ENCODE results near the gene TEX51. TPM values are rescaled to one million over a fixed set of nuclear protein-coding genes. Genes with fewer than 3 reads are reported as not detected.

The TEX51 gene
- total RNA-seq, 2 experiments from 2014 or later: not detected

GRCh38 chr2:126915903-126916302 lies 17.2 kb downstream of the TEX51 start:
- CTCF ChIA-PET: no interaction called here
- no peak for ATAC-seq
- no peak for DNase-seq

DNA sequence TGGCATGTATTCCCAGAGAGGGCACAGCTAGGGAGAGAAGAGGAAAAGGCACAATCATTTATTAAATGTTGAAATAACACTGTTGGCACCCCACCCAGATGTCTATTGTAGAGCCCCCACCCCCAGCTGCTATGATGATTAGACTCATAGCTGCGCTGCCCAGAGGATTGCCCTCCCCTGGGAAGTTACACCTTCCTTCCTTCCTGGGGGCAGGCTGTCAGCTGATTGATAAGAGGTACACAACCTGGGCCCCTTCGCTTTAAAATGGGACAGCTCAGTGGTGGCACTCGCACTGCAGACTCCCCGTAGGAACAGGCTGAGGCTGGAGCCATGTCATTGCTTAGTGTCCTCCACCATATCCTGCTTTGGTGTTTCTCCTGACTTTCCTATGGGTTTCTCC lies 18.1 kb downstream of the TEX51 start:
- H3K27ac Mint-ChIP-seq: no peak overlapping the region
- DNase-seq (no peak), ATAC-seq (no peak)
- no peaks in the 10 kb centered on the region for H3K4me1 Mint-ChIP-seq
- no peaks in the 10 kb centered on the region for H3K9me3 Mint-ChIP-seq (ENCODE audit: low read depth)
- H3K27me3 Mint-ChIP-seq: no peaks in the 10 kb centered on the region
- CTCF ChIA-PET: no interaction called here
- no peaks in the 10 kb centered on the region for H3K36me3 Mint-ChIP-seq
- no peak overlapping the region for H3K4me3 Mint-ChIP-seq

More at GRCh38 chr2:126915903-126916302, 17.2 kb downstream of the TEX51 start:
- Mint-ChIP-seq H3K9me3 (ENCODE audit: low read depth) (no peaks in the 10 kb centered on the region), H3K27me3 (no peaks in the 10 kb centered on the region), H3K4me3 (no peak overlapping the region), H3K27ac (no peak overlapping the region), H3K4me1 (no peaks in the 10 kb centered on the region), H3K36me3 (no peaks in the 10 kb centered on the region)

GRCh38 chr2:126921066-126921465 lies 22.4 kb downstream of the TEX51 start:
- H3K4me1 Mint-ChIP-seq: no peaks in the 10 kb centered on the region
- H3K4me3 Mint-ChIP-seq: no peak overlapping the region
- ATAC-seq: no peak
- H3K27me3 Mint-ChIP-seq: peaks cover 12% of the 10 kb centered on the region
- no peak for DNase-seq
- no peaks in the 10 kb centered on the region for H3K36me3 Mint-ChIP-seq
- no peaks in the 10 kb centered on the region for H3K9me3 Mint-ChIP-seq (ENCODE audit: low read depth)
- H3K27ac Mint-ChIP-seq: no peak overlapping the region
- CTCF ChIA-PET: no interaction called here

DNA sequence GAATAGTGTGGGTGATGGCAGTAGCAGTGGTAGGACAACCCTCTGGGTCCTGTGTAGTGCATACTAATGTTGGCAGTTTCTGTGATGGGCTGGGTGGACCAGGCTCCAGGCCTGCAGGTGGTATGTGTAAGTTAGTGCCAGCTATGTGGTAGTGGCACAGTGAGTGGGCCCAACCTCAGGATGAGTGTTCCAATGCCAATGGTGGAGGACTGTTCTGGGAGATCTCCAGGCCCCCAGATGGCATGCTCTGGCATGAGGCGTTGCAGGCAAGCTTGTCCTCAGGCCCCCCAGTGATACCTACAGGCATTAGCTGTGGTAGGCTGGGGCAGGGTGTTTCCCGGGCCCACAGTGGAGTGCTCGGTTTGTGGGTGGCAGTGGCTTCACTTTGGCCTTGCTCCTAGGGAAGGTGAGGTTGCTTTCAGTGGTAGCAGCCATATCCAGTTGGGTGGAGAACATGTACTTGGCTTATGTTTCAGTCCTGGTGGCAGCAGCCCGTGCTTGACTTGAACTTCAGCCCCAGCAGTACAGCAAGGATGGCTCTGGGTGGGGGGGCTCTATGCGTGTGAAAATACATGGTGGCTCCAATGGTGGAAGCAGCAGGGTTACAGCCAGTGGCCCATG lies 32.4 kb downstream of the TEX51 start:
- DNase-seq: no peak
- Mint-ChIP-seq H3K9me3 (ENCODE audit: low read depth) (no peaks in the 10 kb centered on the region), H3K4me3 (no peak overlapping the region), H3K27me3 (peaks cover 31% of the 10 kb centered on the region), H3K4me1 (no peaks in the 10 kb centered on the region), H3K27ac (no peak overlapping the region), H3K36me3 (no peaks in the 10 kb centered on the region)
- CTCF ChIA-PET: no interaction called here
- no peak for ATAC-seq

GRCh38 chr2:126932529-126932928 lies 33.8 kb downstream of the TEX51 start:
- Mint-ChIP-seq H3K27ac (no peak overlapping the region), H3K9me3 (ENCODE audit: low read depth) (no peaks in the 10 kb centered on the region), H3K4me3 (no peak overlapping the region), H3K4me1 (no peaks in the 10 kb centered on the region), H3K27me3 (peaks cover 31% of the 10 kb centered on the region), H3K36me3 (no peaks in the 10 kb centered on the region)
- no peak for ATAC-seq
- DNase-seq: no peak
- CTCF ChIA-PET: no interaction called here

DNA sequence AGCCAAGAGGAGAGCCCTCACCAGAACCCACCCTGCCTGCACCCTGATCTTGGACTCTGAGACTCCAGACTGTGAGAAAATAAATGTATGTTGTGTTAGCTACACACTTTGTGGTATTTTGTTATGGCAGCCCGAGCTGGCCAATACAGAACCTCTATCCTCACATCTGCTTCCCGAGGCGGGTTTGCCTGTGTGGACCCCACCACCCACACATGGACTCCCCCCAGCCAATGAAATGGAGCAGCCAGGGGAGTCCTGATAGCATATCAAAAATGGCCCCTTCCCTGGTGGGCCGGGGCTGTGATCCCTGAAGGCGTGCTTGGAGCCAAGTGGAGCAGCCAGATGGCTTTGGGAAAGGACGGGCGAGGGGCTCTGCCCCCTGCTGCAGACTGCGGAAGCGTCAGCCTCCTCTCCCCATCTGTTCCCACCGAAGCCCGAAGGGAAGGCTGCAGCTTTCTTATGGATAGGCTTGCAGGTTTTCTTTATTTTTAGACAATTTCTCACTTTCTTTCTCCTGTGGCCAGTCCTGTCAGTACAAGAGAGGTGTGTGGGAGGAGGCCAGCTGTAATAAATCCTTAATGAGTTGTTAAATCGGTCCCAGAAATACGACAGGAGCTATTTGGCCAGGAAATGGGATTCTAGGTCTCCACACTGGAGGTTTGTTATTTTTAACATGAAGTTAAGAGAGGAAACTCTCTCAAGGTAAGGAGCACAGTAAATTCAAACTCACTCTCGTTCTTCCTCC lies 34.4 kb downstream of the TEX51 start:
- Mint-ChIP-seq H3K4me1 (no peaks in the 10 kb centered on the region), H3K27ac (no peak overlapping the region), H3K36me3 (no peaks in the 10 kb centered on the region), H3K4me3 (no peak overlapping the region), H3K27me3 (peaks cover 27% of the 10 kb centered on the region), H3K9me3 (ENCODE audit: low read depth) (no peaks in the 10 kb centered on the region)
- ATAC-seq: no peak
- no peak for DNase-seq
- CTCF ChIA-PET: no interaction called here

DNA sequence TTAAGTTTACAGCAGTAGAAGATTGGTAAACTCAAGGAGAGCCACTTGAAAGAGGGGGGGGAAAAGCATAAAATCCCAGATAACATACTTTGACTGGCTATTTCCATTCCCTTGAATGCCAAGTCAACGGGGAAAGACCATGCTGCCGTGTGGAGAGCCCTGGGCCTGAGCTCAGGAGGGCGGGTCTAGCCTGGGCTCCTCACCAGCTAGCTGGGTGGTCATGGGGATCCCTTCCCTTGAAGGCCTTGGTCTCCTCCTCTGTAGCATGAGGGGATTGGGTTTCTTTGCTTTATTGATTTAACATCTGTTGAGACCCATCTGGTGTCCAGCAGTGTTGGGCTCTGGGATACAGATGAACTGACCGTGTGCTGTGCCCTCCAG lies 35.0 kb downstream of the TEX51 start:
- no peaks in the 10 kb centered on the region for H3K4me1 Mint-ChIP-seq
- no peaks in the 10 kb centered on the region for H3K36me3 Mint-ChIP-seq
- no peak overlapping the region for H3K27ac Mint-ChIP-seq
- no peak for DNase-seq
- peaks cover 29% of the 10 kb centered on the region for H3K27me3 Mint-ChIP-seq
- H3K4me3 Mint-ChIP-seq: no peak overlapping the region
- no peak for ATAC-seq
- H3K9me3 Mint-ChIP-seq (ENCODE audit: low read depth): no peaks in the 10 kb centered on the region
- CTCF ChIA-PET: no interaction called here

GRCh38 chr2:126934809-126935208 lies 36.1 kb downstream of the TEX51 start:
- DNase-seq (no peak), ATAC-seq (no peak)
- Mint-ChIP-seq H3K27me3 (peaks cover 23% of the 10 kb centered on the region), H3K36me3 (no peaks in the 10 kb centered on the region), H3K9me3 (ENCODE audit: low read depth) (no peaks in the 10 kb centered on the region), H3K4me3 (no peak overlapping the region), H3K27ac (no peak overlapping the region), H3K4me1 (no peaks in the 10 kb centered on the region)
- CTCF ChIA-PET: no interaction called here

DNA sequence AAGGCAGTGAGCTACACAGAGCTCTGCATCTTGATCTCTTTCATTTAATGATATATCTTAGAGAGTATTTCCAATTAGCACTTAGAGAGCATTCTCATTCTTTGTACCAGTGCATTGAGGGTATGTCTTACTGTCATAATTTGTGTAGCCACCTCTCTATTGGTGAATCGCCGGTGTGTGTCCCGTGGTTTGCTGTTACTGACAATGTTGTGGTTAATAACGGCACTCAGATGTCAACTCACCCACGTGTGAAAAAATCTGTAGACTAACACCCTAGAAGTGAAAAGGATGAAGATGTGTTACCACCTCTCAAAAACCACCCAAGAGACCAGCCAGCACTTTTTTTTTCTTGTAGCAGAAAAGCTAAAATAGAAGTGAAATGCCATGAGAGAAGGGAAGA lies 37.1 kb downstream of the TEX51 start:
- ATAC-seq (no peak), DNase-seq (no peak)
- H3K4me3 Mint-ChIP-seq: no peak overlapping the region
- H3K27ac Mint-ChIP-seq: no peak overlapping the region
- no peaks in the 10 kb centered on the region for H3K36me3 Mint-ChIP-seq
- H3K4me1 Mint-ChIP-seq: no peaks in the 10 kb centered on the region
- H3K27me3 Mint-ChIP-seq: peaks cover 16% of the 10 kb centered on the region
- H3K9me3 Mint-ChIP-seq (ENCODE audit: low read depth): no peaks in the 10 kb centered on the region
- CTCF ChIA-PET: no interaction called here

GRCh38 chr2:126936219-126936723 lies 37.6 kb downstream of the TEX51 start:
- Mint-ChIP-seq H3K27ac (no peak overlapping the region), H3K4me3 (no peak overlapping the region), H3K9me3 (ENCODE audit: low read depth) (no peaks in the 10 kb centered on the region), H3K36me3 (no peaks in the 10 kb centered on the region), H3K27me3 (peaks cover 16% of the 10 kb centered on the region), H3K4me1 (no peaks in the 10 kb centered on the region)
- CTCF ChIA-PET: no interaction called here
- DNase-seq (no peak), ATAC-seq (no peak)

GRCh38 chr2:126940331-126940730 lies 41.6 kb downstream of the TEX51 start:
- no peak overlapping the region for H3K27ac Mint-ChIP-seq
- H3K4me3 Mint-ChIP-seq: no peak overlapping the region
- ATAC-seq (no peak), DNase-seq (no peak)
- no peaks in the 10 kb centered on the region for H3K9me3 Mint-ChIP-seq (ENCODE audit: low read depth)
- H3K36me3 Mint-ChIP-seq: no peaks in the 10 kb centered on the region
- H3K27me3 Mint-ChIP-seq: peaks cover 17% of the 10 kb centered on the region
- H3K4me1 Mint-ChIP-seq: no peaks in the 10 kb centered on the region
- CTCF ChIA-PET: interaction anchor here (0.9 kb wide), 1 partner anchor 32 kb away, joined by 3 read pairs; no protein-coding TSS in a partner anchor

DNA sequence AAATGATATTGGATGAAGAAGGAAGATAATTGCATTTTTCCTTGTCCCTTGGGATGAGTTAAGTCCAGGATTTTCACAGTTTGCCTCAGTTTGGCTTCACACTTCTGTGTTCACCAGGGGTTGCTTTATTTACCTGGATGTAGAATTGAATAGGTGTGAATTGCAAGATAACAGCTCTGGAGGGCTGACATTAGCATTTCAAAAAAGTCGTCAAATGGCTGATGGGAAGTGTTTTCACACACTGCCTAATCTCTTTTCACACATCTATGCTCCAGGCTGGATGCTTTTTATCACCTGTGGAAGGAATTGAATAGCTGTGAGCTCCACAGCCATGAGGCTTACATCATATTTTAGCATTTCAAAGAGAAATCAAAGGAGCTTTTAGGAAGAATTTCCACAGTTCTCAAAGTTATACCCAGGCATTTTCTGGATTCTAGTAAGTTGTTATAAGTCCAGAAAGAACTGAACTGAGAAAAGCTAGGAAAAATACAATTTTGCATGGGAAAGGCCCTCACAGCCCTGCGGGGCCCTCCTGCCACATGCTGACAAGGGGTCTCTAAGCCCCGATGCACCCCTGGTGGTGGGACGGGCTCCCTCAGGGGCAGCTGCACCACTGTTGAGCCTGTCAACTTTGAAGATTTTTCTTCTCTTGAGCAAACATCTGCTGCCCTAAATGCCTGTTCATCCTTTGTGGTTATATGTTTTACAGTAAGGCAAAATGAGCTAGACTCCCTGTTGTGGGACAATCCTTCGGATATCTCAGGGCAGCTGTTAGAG lies 43.9 kb downstream of the TEX51 start:
- Mint-ChIP-seq H3K36me3 (no peaks in the 10 kb centered on the region), H3K4me3 (no peak overlapping the region), H3K9me3 (ENCODE audit: low read depth) (no peaks in the 10 kb centered on the region), H3K27ac (no peak overlapping the region), H3K27me3 (peaks cover 8% of the 10 kb centered on the region), H3K4me1 (no peaks in the 10 kb centered on the region)
- no peak for DNase-seq
- no peak for ATAC-seq
- CTCF ChIA-PET: no interaction called here

DNA sequence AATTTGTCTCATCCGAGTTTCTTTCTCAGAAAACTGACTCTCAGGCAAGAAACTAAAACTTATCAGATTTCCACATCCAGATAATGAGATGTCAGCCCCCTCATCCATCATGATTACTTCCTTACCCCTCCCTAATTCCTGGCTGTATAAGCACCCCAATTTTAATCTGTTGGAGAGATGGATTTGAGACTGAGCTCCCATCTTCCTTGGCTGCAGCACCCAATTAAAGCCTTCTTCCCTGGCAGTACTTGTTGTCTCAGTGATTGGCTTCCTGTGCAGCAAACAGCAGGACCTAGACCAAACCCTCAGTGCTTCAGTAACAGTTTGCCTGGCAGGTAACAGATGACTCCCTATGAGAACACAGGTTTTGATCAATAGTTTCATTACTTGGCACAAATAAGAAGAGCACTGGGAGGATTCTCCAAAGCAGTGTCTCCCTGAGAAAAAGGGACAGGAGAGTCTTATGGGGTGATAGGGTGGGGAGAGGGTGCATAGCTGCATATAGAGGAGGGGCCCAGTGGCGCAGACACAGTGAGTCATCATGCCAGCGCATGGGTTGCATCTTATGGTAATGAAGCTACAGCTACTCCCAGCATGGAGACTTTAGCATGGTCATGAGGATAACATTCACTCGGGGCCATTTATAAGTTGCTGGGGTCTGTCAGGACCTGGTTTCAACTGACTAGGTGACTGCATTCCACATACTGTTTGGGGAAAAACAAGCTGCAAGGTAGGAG lies 45.1 kb downstream of the TEX51 start:
- Mint-ChIP-seq H3K4me3 (no peak overlapping the region), H3K9me3 (ENCODE audit: low read depth) (no peaks in the 10 kb centered on the region), H3K27me3 (peaks cover 5% of the 10 kb centered on the region), H3K36me3 (no peaks in the 10 kb centered on the region), H3K27ac (no peak overlapping the region), H3K4me1 (no peaks in the 10 kb centered on the region)
- ATAC-seq: no peak
- no peak for DNase-seq
- CTCF ChIA-PET: no interaction called here

All from activated CD8-positive, alpha-beta memory T cell treated with anti-CD3 and anti-CD28 coated beads, Interleukin-2, amount 10 ng/mL, durations not matched to agents 7 days and 5 days (primary cell).